ENCODE results near the gene GSX1.

DNA sequence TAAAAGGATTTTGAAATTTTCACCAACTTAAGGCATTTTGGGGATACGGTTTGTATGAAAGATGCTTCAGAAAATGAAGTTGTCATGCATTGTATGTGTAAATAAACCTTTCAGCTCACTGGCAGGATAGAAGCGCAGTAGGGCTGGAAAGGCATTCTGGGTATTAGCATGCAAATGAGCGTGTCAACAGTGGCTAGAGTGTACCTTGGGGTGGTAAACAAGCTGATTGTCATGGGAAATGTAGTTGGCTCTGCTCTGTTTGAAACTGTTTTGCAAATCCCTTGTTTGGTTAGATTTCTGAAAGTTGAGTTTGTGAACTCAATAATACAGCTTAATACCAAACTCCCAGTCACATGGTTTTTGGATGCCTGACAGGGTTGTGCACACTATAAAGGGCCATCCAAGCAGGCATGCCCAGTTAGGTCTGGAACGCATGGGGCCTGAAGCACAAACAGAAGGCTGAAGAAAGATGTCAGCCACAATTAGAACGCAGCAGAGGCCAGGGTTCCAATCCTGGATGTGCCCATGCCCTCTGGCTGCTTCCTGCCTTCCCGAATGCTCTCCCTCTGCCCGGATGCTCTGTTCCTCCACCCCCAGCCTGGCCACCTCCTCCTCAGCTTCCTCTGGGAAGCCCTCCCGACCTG, 14.6 kb downstream of the GSX1 start:
- TF ChIP-seq, protein P1, sequence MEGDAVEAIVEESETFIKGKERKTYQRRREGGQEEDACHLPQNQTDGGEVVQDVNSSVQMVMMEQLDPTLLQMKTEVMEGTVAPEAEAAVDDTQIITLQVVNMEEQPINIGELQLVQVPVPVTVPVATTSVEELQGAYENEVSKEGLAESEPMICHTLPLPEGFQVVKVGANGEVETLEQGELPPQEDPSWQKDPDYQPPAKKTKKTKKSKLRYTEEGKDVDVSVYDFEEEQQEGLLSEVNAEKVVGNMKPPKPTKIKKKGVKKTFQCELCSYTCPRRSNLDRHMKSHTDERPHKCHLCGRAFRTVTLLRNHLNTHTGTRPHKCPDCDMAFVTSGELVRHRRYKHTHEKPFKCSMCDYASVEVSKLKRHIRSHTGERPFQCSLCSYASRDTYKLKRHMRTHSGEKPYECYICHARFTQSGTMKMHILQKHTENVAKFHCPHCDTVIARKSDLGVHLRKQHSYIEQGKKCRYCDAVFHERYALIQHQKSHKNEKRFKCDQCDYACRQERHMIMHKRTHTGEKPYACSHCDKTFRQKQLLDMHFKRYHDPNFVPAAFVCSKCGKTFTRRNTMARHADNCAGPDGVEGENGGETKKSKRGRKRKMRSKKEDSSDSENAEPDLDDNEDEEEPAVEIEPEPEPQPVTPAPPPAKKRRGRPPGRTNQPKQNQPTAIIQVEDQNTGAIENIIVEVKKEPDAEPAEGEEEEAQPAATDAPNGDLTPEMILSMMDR (IDR thresholded peaks at IDR 0.05; ENCODE audit: low read depth, low read length, missing input control) = no peak
- TF ChIP-seq RXRA (IDR thresholded peaks at IDR 0.05) (no peak), RAD21 (IDR thresholded peaks at IDR 0.05) (no peak), TAF1 (conservative IDR thresholded peaks at IDR 0.05) (no peak)
- TF ChIP-seq, protein P2, sequence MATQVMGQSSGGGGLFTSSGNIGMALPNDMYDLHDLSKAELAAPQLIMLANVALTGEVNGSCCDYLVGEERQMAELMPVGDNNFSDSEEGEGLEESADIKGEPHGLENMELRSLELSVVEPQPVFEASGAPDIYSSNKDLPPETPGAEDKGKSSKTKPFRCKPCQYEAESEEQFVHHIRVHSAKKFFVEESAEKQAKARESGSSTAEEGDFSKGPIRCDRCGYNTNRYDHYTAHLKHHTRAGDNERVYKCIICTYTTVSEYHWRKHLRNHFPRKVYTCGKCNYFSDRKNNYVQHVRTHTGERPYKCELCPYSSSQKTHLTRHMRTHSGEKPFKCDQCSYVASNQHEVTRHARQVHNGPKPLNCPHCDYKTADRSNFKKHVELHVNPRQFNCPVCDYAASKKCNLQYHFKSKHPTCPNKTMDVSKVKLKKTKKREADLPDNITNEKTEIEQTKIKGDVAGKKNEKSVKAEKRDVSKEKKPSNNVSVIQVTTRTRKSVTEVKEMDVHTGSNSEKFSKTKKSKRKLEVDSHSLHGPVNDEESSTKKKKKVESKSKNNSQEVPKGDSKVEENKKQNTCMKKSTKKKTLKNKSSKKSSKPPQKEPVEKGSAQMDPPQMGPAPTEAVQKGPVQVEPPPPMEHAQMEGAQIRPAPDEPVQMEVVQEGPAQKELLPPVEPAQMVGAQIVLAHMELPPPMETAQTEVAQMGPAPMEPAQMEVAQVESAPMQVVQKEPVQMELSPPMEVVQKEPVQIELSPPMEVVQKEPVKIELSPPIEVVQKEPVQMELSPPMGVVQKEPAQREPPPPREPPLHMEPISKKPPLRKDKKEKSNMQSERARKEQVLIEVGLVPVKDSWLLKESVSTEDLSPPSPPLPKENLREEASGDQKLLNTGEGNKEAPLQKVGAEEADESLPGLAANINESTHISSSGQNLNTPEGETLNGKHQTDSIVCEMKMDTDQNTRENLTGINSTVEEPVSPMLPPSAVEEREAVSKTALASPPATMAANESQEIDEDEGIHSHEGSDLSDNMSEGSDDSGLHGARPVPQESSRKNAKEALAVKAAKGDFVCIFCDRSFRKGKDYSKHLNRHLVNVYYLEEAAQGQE (IDR thresholded peaks at IDR 0.05) = no peak
- TF ChIP-seq, protein P3, sequence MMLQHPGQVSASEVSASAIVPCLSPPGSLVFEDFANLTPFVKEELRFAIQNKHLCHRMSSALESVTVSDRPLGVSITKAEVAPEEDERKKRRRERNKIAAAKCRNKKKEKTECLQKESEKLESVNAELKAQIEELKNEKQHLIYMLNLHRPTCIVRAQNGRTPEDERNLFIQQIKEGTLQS (IDR thresholded peaks at IDR 0.05) = no peak

Data from liver (tissue), 3 donors.